PFSK-1 (cell line): Measurements from ENCODE around the gene MUC5AC.

Experiments used
- POLR2AphosphoS5 ChIP-seq: IDR thresholded peaks from 2 replicates; pipeline ENCODE4 v1.6.1; 2012; ENCODE audit warnings: low read depth, mild to moderate bottlenecking, control low read depth, low read length, moderate library complexity
- REST ChIP-seq, 2 experiments: IDR thresholded peaks; 2 replicates each; pipeline versions ENCODE4 v1.6.1 to v1.8.0; 2011 to 2012; ENCODE audit warnings: low read depth in 2 of 2, low read length in 2 of 2, control low read depth in 1 of 2, inconsistent platforms in 1 of 2, mild to moderate bottlenecking in 1 of 2, moderate library complexity in 1 of 2; ENCODE audit not compliant: insufficient read depth in 1 of 2
- SIN3A ChIP-seq: IDR thresholded peaks from 2 replicates; pipeline ENCODE4 v1.6.1; 2012; ENCODE audit warnings: mild to moderate bottlenecking, low read length, moderate library complexity, borderline replicate concordance; ENCODE audit not compliant: insufficient read depth
- TAF1 ChIP-seq: IDR thresholded peaks from 2 replicates; pipeline ENCODE4 v1.6.1; 2012; ENCODE audit warnings: low read length, control low read depth, borderline replicate concordance; ENCODE audit not compliant: insufficient read depth

GRCh38 chr11:1119604-1120146, 38.1 kb upstream of the MUC5AC start:
- TF ChIP-seq REST (IDR thresholded peaks at IDR 0.05; ENCODE audit: insufficient read depth in 1 of 2, low read depth in 2 of 2, low read length in 2 of 2) = no peak
- no peak for TF ChIP-seq POLR2AphosphoS5
- TF ChIP-seq TAF1 = no peak
- TF ChIP-seq SIN3A = no peak
